HG02763 (cell line): Measurements from ENCODE around the gene VAC14.
"Not testable (repeated sequence)": the region's sequence is repeated elsewhere in the genome, so short reads cannot be mapped to it uniquely, and the experiment has no call there.

Experiments
- ATAC-seq: cut with Tn5 transposase; IDR thresholded peaks from one replicate; pipeline ENCODE4 v1.9.1; 2021; ENCODE audit warnings: mild to moderate bottlenecking, moderate library complexity; ENCODE audit not compliant: unreplicated experiment

VAC14 gene

DNA sequence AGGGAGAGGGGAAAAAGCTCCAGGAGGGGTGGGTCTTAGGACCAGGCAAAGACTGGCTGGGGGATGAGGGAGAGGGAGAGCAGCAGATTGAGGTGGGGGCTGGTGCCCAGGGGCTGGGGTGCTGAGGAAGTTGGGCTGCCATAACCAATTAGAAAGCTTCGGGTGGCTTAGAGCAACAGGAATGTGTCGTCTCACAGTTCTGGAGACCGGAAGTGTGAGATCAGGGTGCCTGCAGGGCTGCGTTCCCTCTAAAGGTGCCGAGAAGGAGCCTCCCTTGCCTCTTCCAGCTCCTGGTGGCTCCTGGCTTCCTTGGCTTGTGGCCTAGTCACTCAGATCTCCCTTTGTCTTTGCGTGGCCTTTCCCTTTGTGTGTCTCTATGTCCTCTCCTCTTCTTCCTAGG lies 152.4 kb downstream of the VAC14 start:
- no peak for ATAC-seq

DNA sequence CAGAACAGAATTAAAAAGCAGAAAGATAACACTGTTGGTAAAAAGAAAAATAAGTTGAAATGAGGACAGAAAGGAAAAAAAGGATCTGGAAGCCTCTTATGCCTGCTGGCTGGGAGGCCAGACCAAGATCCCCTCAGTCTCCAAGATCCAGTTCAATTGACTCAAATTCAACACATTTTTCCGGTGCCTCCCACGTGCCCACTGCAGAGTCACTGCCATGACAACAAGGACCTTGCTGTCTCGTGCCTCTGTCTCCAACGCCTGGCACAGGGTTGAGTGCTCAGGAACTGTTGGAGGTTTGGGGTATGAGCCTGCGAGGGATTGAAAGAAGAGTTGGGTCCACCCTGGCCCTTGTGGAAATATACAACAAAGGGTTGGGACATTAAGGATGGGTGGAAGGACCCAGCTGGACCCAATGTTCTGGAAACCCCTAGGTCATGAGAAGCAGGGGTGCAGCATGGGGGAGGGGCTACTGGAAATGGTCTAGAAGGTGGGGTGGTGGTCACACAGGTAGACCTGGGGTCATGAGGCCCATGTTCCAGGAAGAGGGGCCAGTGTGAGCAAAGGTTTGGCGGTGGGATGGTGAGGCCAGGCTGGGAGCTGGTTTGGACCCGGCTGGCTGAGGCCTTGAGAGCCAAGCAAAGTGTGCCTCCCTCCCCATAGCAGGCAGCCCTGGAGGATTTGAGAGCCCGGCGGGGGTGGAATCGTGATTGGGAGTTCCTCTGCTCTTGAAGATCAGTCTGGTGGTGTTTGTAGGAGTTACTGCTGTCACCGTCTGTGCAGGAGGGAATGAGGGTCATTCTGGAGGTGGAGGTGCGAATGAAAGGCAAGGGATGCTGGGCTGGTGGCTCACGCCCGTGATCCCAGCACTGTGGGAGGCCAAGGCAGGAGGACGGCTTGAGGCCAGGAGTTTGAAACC lies 153.3 kb downstream of the VAC14 start:
- no peak for ATAC-seq

DNA sequence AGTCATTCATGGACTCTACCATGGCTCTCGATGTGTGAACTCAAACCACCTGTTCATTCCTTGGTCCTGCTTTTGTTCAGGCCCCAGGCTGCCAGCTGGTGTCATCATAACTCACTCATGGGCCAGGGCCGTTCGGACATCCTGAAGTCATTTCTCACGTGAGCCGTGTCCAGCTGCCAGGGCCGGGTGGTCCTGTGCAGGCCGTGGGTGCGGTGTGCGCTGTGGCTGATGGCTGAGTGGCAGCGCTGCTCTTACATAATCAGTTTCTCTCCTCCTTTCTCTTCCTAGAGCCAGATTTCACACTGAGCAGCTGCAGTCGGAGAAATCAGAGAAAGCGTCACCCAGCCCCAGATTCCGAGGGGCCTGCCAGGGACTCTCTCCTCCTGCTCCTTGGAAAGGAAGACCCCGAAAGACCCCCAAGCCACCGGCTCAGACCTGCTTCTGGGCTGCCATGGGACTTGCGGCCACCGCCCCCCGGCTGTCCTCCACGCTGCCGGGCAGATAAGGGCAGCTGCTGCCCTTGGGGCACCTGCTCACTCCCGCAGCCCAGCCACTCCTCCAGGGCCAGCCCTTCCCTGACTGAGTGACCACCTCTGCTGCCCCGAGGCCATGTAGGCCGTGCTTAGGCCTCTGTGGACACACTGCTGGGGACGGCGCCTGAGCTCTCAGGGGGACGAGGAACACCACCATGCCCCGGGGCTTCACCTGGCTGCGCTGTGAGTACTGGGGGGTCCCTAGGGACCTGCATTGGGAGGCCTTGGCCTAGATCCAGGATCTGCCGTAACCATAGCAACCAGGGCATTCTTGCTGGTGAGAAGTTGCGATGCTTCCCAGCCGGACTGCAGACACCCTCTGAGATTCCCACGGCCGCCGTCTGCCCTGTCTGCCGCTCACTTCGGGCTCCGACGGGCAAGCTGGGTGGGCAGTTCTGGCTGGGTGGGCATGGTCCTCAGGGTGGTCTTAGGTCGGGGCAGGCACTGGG lies 154.4 kb downstream of the VAC14 start, which contains the start of gene IL34:
TSS of gene IL34 (plus strand) at position 300 of the 982 bp plus-strand sequence. CDS start at position 689, 389 bp downstream.
- ATAC-seq: no peak

DNA sequence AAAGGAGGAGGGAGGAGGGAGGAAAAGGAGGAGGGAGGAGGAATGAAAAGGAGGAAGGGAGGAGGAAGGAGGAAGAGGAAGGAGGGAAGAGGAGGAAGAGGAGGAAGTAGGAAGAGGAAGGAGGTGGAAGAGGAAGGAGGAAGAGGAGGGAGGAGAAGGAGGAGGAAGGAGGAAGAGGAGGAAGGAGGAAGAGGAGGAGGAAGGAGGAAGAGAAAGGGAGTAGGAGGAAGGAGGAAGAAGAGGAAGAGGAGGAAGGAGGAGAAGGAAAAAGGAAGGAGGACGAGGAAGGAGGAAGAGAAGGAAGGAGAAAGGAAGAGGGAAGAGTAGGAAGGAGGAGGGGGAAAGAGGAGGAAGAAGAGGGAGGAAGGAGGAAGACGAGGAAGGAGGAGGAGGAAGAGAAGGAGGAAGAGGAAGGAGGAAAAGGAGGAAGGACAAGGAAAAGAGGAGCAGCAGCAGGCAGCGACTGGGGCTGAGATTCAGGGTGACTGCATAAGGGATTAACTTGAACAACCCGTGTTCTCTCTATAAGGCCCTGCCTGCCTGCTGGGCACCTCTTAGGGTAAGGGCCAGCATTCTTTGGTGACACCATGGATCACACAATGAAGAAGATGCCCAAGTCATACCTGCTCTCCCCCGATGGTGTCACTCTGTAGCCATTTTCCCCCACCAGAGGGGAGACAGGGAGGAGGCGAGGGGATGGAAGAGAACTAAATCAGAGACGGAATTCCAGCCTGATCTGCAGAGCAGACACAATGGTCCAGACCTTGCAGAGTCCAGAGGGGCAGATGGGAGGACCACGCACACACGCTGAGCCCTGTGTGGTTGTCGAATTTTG lies 156.0 kb downstream of the VAC14 start:
- ATAC-seq: no peak

DNA sequence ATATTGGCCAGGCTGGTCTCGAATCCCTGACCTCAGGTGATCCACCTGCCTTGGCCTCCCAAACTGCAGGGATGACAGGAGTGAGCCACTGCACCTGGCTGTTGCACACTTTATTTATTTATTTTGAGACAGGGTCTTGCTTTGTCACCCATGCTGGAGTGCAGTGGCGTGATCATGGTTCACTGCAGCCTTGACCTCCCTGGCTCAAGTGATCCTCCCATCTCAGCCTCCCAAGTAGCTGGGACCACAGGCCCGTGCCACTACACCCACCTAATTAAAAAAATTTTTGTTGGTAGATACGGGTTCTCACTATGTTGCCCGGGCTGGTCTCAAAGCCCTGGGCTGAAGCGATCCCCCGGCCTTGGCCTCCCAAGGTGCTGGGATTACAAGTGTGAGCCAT lies 157.7 kb downstream of the VAC14 start:
- not testable (repeated sequence) for ATAC-seq

DNA sequence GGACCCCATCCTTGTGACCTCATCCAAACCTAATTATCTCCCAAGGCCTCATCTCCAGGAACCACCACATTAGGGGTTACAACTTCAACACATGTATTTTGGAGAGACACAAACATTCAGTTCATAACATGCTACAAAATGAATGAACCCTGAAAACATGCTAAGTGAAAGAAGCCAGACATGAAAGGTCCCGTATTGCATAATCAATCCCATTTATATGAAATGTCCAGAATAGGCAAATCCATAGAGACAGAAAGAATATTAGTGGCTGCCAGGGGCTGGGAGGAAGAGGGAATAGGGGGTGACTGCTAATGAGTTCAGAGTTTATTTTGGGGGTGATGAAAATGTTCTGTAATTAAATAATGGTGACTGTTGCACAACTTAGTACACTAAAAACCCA lies 158.3 kb downstream of the VAC14 start:
- ATAC-seq: no peak

DNA sequence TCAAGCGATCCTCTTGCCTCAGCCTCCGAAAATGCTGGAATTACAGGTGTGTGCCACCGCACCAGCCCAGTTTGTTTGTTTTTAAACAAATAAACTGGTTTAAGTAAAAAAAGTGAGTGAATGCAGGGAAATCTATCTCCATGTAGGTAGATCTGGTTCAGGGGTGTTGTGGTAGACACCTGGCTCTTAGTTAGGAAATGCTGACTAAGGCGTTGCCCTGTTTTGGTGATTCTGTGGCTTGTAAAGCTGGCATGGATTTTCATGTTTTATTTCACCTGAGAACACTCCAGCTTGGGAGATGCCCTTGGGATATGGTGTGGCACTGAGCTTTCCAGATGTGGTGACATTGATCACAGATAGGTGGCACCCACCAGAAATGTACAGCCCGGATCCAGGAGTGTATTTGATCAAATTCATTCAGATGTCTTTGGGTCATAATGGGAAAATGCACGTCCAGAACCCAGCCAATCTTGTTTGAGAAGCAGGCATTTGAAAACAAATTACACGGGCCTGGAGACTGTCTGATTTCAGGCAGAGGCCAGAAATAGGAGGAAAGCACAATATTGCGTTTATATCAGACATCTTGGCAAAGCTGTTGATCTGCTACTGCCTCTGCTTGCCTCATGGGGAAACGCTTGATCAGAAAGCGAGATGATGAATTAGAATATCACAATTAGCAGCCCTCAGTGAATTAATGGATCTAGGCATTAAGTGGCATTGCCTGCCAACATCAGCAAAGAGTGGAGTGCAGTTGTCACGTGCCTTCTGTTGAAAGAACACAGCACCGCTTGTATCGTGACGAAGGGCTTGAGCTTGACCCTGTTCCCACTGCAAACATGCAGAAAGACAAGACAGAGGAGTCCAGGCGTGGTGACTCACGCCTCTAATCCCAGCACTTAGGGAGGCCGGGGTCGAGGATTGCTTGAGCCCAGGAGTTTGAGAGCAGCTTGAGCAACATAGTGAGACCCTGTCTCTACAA lies 161.9 kb downstream of the VAC14 start:
- ATAC-seq: no peak
